Gastroesophageal sphincter (tissue), 3 donors: Measurements from ENCODE around the gene LGI2.

Source experiments
- EP300 ChIP-seq: sonication (generic); formaldehyde crosslinking; IDR thresholded peaks from one replicate; pipeline ENCODE4 v1.6.1; 2017; ENCODE audit warnings: antibody characterized with exemption, mild to moderate bottlenecking
- POLR2A ChIP-seq, 2 donors: fragments of 450-650 bp; IDR thresholded peaks; one replicate each; pipeline ENCODE4 v1.6.1; 2017; ENCODE audit warnings: antibody characterized with exemption in 2 of 2, mild to moderate bottlenecking in 2 of 2, moderate library complexity in 1 of 2
- POLR2AphosphoS5 ChIP-seq: sonication (generic); formaldehyde crosslinking; IDR thresholded peaks from one replicate; pipeline ENCODE4 v1.6.1; 2017; ENCODE audit warnings: antibody characterized with exemption
- TF ChIP-seq, protein P1 (sequence below), 4 experiments: fragments of 200-600 bp in 2 of 4; fragments of 450-650 bp in 2 of 4; sonication (generic) in 1 of 4; IDR thresholded peaks; one replicate each; pipeline ENCODE4 v1.5.1; 2017 to 2019; ENCODE audit warnings: antibody characterized with exemption in 4 of 4, mild to moderate bottlenecking in 2 of 4, moderate library complexity in 2 of 4

DNA sequence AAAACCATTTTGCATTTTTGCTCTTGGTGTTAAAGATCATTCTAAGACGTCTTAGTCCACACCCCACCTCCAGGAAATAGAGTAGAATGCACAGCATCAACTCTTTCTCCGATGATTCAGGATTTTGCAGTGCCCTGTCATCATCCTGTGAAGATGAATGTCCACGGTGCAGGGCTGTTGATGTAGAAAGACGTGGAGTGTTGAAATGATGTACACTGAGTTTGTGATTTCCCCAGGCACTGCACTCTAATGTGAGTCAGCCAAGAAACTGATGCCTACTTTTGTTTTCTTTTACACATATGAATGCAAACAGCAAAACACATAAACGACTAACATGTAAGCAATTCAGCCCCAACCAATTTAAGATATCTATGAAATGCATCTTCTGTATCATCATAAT is 10.5 kb downstream of the LGI2 start:
- TF ChIP-seq, protein P1, sequence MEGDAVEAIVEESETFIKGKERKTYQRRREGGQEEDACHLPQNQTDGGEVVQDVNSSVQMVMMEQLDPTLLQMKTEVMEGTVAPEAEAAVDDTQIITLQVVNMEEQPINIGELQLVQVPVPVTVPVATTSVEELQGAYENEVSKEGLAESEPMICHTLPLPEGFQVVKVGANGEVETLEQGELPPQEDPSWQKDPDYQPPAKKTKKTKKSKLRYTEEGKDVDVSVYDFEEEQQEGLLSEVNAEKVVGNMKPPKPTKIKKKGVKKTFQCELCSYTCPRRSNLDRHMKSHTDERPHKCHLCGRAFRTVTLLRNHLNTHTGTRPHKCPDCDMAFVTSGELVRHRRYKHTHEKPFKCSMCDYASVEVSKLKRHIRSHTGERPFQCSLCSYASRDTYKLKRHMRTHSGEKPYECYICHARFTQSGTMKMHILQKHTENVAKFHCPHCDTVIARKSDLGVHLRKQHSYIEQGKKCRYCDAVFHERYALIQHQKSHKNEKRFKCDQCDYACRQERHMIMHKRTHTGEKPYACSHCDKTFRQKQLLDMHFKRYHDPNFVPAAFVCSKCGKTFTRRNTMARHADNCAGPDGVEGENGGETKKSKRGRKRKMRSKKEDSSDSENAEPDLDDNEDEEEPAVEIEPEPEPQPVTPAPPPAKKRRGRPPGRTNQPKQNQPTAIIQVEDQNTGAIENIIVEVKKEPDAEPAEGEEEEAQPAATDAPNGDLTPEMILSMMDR (IDR thresholded peaks at IDR 0.05): no peak
- TF ChIP-seq POLR2AphosphoS5 (no peak), POLR2A (IDR thresholded peaks at IDR 0.05) (no peak), EP300 (no peak)
